Fibroblast of upper back skin (primary cell): Measurements from ENCODE around the gene BICDL1.

Experiments used
- DNase-seq: peaks from one replicate; pipeline ENCODE4 v3.0.0-alpha.2; 2013

BICDL1 gene

GRCh38 chr12:120081641-120082040 lies 92.6 kb downstream of the BICDL1 start:
- DNase-seq, result no peak

DNA sequence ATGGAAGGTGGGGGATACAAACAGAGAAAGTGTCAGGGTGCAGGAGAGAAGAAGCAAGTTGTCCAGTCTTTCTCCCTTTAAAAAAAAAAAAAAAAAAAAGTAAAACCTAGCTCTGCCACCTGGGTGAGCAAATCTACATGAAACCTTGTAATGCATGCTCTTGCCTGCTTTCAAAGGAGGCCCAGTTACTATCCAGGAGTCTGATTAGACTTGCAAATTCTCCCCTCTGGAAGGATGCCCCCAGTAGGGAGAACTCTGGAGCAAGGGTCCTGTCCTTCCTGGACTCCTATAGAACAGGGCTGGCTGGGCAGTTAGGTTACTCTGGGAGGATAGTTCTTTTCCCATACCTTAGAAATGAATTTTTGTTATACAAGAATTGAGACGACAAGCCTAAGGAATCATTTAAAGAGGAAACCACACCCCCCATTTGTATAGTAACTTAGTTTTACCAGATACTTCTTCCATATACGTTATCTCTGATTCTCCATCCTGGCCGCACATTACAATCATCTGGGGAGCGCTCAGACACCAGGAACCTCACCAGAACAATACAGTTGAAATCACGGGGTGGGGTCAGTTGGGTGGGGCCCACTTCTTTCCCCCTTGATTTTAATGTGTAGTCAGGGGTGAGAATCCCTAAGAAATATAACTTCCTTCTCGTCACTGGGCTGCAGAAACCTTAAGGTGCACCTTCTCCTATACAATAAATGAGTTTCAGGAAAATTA lies 97.0 kb downstream of the BICDL1 start:
- DNase-seq, result no peak

DNA sequence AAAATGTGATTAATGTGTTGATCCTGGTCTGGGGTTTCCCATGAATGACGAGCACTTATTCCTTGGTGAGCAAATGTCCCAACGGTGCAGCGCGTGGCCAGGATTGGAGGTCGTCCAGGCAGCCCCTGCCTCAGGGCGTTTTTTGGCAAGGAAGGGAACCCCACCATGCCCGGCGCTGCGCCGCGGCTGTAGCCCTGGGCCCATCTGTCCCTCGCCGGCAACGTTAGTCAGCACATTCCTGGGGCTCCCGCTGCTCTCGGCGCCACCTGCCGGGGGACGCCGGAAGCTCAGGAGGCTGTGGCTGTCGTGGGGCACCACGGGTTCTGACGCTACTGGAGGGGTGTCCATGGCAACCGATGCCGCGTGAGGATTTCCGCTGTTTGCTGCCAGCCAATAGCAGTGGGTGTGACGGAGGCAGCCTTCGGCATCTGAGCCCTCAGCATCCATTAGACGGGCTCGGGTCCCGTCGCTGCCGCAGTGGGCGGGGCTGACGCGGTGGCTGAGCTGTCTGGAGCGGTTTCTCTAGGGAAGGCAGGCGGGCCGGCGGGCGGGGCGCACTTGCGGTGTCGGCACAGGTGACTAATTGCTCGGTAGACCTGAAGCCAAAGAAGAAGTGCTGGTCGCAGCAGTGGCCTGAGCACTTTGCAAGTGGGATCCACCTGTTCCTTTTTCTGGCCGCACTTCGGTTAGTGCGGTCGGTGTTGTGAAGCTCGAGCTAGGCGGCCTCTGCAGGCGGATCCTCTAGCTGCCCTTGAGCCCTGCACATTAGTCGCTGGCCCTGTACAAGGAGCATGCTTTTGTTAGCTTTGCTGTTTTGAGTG lies 98.0 kb downstream of the BICDL1 start:
- peak; percentile 98 for DNase-seq

DNA sequence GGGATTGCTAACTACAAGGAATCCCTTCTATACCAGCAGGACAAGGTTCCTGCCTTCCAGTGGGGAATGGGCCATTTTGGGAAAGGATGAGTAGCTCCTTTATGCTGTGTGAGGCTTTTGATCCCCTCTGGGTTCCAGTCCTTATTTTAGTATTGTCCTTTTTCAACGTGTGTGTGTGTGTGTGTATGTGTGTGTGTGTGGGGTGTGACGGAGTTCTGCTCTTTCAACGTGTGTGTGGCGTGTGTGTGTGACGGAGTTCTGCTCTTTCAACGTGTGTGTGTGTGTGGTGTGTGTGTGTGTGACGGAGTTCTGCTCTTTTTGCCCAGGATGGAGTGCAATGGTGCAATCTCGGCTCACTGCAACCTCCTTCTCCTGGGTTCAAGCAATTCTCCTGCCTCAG lies 100.1 kb downstream of the BICDL1 start:
- DNase-seq, result no peak

- no peak for DNase-seq
Observed at GRCh38 chr12:120089796-120090195, 100.8 kb downstream of the BICDL1 start.

DNA sequence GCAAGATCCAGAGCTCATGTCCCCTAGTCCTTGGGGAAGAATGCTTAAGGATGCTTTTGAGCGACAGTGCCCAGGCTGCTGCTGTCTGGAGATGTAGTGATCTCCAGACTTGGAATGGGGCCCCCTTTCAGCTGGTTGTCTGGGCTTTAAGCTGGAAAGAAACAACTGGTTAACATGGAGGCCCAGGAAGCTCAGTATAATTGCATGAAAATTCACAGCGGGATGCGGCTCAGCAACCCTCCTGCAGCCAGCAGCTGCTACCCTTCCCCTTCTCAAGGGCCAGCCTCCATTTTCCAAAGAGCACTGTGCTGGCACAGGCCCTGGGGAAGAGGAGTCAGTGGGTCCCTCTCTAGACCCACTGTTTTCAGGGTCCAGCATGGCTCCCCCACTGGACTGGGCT lies 101.2 kb downstream of the BICDL1 start:
- no peak for DNase-seq

DNA sequence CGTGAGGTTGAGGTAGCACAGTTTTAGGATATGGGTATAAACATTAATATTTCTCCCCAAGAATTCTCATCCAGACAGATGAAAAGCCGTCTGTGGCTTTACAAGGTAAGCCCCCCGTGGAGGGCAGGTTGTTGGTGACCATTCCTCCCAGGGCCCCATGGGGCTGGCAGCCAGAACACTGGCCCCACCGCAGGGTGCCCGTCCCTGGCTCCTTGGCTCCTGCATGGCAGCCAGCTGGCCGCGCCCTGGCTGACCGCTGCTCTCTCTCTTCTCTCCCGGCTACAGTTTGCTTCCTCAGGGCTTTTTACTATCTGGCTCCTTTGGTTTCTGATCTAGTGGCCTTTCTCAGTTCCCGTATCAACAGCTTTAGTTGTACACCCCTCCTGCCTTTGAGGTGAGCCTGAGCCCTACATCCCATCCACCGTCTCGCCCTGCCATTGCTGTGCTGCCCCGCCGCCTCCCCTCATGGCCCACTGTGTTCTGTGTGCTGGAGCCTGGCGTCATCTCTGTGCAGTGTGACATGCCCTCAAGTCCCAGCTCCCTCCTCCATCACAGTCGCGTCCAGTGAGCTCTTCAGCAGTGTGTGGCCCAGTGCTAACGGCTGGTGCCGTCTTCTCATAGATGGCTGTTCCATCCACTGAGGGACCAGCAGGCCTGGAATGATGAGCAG lies 101.7 kb downstream of the BICDL1 start:
- no peak for DNase-seq

- no peak for DNase-seq
Observed at GRCh38 chr12:120091371-120092090, 102.5 kb downstream of the BICDL1 start.

DNA sequence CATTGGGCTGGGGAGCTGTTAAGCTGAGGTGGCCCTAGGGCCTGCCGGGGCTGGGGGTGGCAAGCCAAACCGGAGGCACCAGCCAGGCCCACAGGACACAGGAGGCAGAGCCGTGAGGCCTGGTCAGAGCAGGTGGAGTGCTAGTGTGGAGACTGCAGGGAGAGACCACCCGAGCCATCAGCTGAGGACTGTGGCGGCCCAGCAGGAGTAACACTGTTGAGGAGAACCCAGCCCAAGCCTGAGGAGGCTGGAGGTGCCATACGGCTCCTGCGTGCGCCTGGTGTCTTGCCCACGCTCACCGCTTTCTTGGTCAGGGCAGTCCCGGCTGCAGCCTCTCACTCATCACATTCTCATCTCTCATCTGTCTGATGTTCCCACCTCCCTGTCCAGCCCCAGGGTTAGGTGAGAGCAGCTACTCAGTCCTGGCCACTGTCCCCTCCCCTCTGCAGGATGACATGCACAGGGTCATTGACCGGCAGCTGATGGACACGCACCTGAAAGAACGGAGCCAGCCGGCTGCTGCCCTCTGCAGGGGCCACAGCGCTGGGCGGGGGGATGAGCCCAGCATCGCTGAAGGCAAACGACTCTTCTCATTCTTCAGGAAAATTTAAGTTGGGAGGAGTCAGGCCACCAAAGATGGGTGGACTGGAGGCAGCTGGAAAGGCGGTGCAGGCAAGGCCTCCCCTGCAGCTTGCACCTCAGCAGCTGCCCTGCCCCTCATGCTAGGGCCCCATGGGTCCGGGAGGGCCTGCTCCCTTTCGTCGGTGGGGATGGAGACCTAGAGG lies 103.7 kb downstream of the BICDL1 start:
- no peak for DNase-seq

DNA sequence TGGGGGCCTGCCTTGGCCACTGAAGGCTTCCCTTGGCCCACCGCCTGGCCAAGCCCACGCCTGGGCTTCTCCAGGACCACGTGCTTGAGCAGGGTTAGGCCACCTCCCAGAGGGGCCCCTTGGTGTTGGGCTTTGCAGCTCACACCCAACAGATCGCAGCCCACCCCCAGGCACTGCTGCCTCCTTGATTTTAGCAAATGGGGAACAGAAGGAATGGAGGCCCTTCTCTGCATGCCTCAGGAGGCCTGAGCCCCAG lies 104.2 kb downstream of the BICDL1 start:
- no peak for DNase-seq

DNA sequence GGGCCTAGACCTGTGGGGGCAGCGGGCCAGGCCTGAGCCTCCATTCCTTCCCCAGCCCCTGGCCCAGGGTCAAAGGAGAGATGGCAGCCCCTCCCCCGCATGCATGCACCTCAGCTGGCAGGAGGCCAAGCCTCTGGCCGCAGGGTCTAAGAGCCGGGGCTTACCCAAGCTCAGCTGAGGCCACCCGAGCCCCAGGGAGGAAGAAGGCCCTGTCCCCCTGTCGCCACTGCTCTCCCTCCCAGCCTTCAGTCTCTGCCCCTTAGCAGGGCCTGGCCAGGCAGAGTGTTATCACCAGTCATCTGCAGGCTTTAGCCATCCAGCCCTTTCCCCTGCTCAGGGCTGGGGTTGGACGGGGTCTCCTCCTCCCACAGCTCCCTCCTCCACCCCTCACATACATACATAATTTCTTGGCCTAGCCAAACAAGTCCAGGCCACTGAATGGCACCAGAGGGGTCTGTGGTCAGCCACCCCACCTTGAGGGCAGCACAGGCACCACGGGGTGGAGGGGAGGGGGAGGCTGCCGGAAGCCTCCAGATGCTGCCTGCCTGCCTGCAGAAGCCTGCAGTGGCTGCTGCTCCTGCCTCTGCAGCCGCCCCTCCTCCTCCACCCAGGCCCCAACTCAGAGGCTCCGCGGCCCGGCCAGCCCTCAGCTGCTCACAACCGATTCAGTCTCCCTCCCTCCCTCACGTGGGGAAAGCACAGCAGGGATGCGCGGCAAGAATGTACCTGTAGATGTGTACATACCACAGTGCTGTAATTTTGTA lies 104.7 kb downstream of the BICDL1 start:
- DNase-seq, result no peak

DNA sequence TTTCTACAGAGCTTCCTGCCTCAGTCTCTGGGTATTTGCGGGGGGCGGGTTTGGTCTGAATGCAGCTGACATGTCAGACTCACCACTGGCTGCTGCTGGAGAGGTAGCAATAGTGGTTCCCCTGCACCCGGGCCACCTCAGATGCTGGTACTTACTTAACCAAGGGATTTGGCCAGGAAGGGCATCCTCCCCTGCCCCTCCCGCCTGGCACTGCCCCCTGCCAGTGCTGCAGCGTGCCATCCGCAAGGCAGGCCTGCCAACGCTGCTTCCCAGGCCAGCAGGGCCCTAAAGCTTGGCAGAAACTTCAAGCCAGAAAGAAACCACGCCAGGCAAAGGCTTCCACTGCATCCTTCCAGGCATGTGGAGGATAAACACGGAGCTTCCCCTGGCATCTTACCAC lies 105.4 kb downstream of the BICDL1 start:
- no peak for DNase-seq

DNA sequence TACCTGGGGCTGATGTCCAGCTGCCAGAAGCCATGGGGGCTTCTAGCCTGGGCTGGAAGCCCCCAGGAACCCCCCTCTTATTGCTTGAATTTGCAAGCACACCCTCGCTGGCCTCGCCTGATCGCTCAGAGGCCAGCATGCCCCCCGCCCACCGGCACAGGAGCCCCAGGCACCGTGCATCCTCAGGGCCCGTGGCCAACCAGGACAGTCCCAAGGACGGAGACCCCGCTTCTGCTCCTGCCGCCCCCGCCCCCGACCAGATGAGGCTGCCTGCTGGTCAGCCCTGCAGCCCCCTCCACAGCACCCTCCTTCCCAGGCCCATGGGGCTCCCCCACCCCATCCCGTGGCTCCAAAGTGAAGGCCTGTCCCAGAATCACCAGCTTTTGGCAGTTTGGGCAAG lies 106.3 kb downstream of the BICDL1 start:
- DNase-seq, result no peak

GRCh38 chr12:120095736-120096135 lies 106.7 kb downstream of the BICDL1 start:
- no peak for DNase-seq

DNA sequence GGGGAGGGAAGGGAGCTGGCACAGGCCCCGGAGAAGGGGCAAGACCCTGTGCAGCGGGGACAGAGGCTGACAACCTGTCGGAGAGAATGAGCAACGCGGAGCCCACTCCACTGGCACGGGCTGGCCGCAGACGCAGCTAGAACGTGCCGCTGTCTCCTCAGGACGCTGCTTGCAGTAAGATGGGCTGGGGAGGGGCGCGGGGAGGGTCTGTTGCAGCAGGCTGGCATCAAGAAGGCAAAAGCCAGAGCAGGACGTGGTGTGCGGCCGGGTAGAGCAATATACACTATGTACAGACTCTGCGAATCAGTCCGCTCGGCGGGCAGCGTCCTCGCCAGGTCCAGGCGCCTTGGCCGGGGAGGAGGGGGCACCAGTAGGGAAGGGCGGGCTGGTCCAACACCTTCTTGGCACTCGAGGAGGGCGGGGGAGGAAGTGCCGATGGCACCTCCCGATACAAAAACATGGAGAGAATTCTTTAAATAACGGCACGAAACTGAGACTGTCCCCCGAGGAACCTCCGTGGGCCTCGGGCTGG lies 107.7 kb downstream of the BICDL1 start:
- no peak for DNase-seq

DNA sequence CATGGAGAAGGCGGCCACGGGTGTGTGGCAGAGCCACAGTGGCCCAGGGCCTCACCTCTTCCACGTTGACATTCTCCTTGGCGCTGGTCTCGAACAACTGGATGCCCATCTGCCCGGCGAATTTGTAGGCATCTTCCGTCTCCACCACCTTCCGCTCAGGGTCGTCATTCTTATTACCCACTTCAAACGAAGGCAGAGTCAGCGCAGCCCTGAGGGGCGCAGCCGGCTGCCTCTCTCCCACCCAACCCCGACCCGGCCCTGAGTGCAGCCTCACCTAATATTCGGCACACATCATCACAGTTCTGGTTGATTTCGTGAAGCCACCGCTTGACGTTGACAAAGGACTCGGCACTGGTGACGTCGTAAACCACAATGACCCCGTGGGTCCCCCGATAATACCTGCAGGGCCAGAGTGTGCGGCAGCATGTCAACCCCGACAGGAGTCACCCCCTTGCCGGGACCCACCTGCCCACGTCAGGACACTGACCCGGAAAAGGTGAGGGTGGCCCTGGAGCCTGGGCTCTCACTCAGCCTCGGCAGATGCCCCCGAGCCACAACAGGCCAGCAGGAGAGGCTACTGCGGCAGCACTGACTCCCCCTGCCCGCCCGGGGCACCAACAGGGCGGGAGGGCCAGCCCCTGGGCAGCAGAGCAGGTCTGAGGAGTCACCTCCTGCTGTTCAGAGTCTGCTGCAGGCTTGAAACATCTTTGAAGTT lies 109.9 kb downstream of the BICDL1 start:
- DNase-seq, result no peak

GRCh38 chr12:120099738-120100137 lies 110.7 kb downstream of the BICDL1 start:
- no peak for DNase-seq

DNA sequence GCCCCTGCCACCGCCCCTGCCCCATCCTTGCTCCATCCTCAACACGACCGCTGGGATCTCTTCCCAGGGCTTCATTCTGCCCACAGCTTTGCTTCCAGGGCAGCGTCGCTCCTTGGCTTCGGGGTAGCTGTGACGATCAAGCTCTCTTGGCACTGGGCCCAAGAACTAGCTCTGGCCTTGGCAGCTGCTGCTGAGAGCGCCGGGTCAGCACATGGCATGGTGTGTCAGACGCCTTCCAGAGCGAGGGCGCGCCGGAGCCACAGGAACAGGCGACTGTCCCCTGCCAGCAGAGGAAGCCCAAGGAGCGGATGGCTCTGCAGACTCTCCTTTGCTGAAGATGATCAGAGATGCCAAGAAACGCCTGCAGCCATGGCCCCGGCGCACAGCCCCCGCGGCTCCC lies 111.6 kb downstream of the BICDL1 start:
- no peak for DNase-seq

GRCh38 chr12:120101182-120101581 lies 112.1 kb downstream of the BICDL1 start:
- DNase-seq, result no peak

GRCh38 chr12:120101617-120102016 lies 112.6 kb downstream of the BICDL1 start:
- DNase-seq, result no peak
